Naive thymus-derived CD8-positive, alpha-beta T cell (primary cell): Measurements from ENCODE around the gene ADCK2. TPM values are rescaled to one million over a fixed set of nuclear protein-coding genes. Genes with fewer than 3 reads are reported as not detected.
"Not testable (repeated sequence)": the region's sequence is repeated elsewhere in the genome, so short reads cannot be mapped to it uniquely, and the experiment has no call there.

Experiments used
- ATAC-seq, 2 donors: fragments of 150-1000 bp; cut with Tn5 transposase in 1 of 2; sonication (Bioruptor Pico), chemical (Tn5 transposase) in 1 of 2; 1 replicate in 1 of 2; 2 replicates in 1 of 2; pipeline ENCODE4 v1.10.0; 2021; ENCODE audit warnings: mild to moderate bottlenecking in 2 of 2, moderate library complexity in 2 of 2
- POLR2A ChIA-PET: fragments of 350-600 bp; sonication (Branson Sonifier 250); formaldehyde crosslinking; loops from one replicate; lab custom pipeline; 2021; ENCODE audit warnings: antibody characterized with exemption; lab: Charles Lee
- DNase-seq, 10 donors: peaks; one replicate each; pipeline versions ENCODE4 v3.0.0 to v3.0.0-alpha.2; 2020 to 2022
- H3K27ac Mint-ChIP-seq, 10 donors: one replicate each; pipeline ENCODE4 v1.8.0; 2020 to 2022; ENCODE audit warnings: mild to moderate bottlenecking in 10 of 10, mixed read lengths in 10 of 10, moderate library complexity in 4 of 10, inconsistent platforms in 1 of 10
- H3K27me3 Mint-ChIP-seq, 5 donors: one replicate each; pipeline ENCODE4 v1.8.0; 2021 to 2022; ENCODE audit warnings: mixed read lengths in 5 of 5
- H3K36me3 Mint-ChIP-seq, 3 donors: one replicate each; pipeline ENCODE4 v1.8.0; 2020 to 2022; ENCODE audit warnings: mixed read lengths in 3 of 3, mild to moderate bottlenecking in 2 of 3, inconsistent platforms in 1 of 3
- H3K4me1 Mint-ChIP-seq, 4 donors: one replicate each; pipeline ENCODE4 v1.8.0; 2021 to 2022; ENCODE audit warnings: mixed read lengths in 4 of 4
- H3K4me3 Mint-ChIP-seq, 10 donors: one replicate each; pipeline ENCODE4 v1.8.0; 2020 to 2022; ENCODE audit warnings: mild to moderate bottlenecking in 10 of 10, mixed read lengths in 10 of 10, moderate library complexity in 6 of 10, inconsistent platforms in 1 of 10
- H3K9me3 Mint-ChIP-seq, 9 donors: one replicate each; pipeline ENCODE4 v1.8.0; 2020 to 2022; ENCODE audit warnings: mixed read lengths in 9 of 9, mild to moderate bottlenecking in 3 of 9, inconsistent platforms in 1 of 9, moderate library complexity in 1 of 9
- polyA plus RNA-seq, 3 donors: library from polyadenylated mRNA; unstranded; fragments of 300-500 nt; fragmentation: Illumina TruSeq; gene quantifications; one replicate each; pipeline ENCODE4 v1.2.3, GENCODE V29; 2021
- total RNA-seq, 8 experiments: library from RNA in 2 of 8; stranded (reverse) in 2 of 8; gene quantifications; one replicate each; pipeline ENCODE4 v1.2.3 and lab custom pipeline; 2021 to 2026

The ADCK2 gene
- total and polyA plus RNA-seq, 5 experiments from 2014 or later, result 16.4 to 28.5 (median 25.2) TPM

DNA sequence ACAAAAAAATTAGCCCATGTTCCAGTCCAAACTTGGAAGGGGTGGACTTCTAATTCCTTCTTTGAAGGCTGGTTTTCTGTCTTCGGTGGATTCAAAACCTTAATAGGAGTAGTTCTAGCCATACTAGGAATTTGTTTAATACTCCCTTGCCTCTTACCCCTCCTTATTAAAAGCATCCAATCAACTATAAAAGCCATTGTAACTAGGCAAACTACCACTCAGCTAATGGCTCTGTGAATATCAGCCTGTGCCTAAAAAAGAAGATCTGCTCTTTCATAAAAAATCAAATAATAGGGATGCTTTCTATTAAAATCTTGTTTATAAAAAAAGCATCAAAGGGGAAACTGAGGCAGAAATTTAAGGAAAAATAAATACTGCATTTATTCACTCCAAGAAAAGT is 4.1 kb upstream of the ADCK2 start:
- H3K4me3 Mint-ChIP-seq, result no peak overlapping the region
- H3K36me3 Mint-ChIP-seq, result peaks cover 0 to 6% (median 0%) of the 10 kb centered on the region in 3 donors
- H3K4me1 Mint-ChIP-seq, result peaks cover 1 to 9% (median 6%) of the 10 kb centered on the region in 4 donors
- POLR2A ChIA-PET, result no interaction called here
- no peak overlapping the region for H3K27ac Mint-ChIP-seq
- ATAC-seq, result no peak
- peaks cover 0 to 3% (median 2%) of the 10 kb centered on the region in 5 donors for H3K27me3 Mint-ChIP-seq
- no peaks in the 10 kb centered on the region for H3K9me3 Mint-ChIP-seq
- no peak for DNase-seq

- H3K36me3 Mint-ChIP-seq, result peaks cover 0 to 4% (median 0%) of the 10 kb centered on the region in 3 donors
- H3K27ac Mint-ChIP-seq, result no peak overlapping the region
- DNase-seq (no peak), ATAC-seq (no peak)
- peaks cover 0 to 3% (median 2%) of the 10 kb centered on the region in 5 donors for H3K27me3 Mint-ChIP-seq
- POLR2A ChIA-PET, result no interaction called here
- no peaks in the 10 kb centered on the region for H3K9me3 Mint-ChIP-seq
- no peak overlapping the region for H3K4me3 Mint-ChIP-seq
- H3K4me1 Mint-ChIP-seq, result peaks cover 3 to 16% (median 12%) of the 10 kb centered on the region in 4 donors
Measured at GRCh38 chr7:140669352-140669751, 3.4 kb upstream of the ADCK2 start.

- H3K36me3 Mint-ChIP-seq, DNase-seq, H3K9me3 Mint-ChIP-seq, H3K27ac Mint-ChIP-seq, POLR2A ChIA-PET, H3K27me3 Mint-ChIP-seq, ATAC-seq: not testable (repeated sequence)
- Mint-ChIP-seq H3K4me3 (peak overlapping the region in 1 of 10 donors; percentile 24), H3K4me1 (peaks cover 3 to 22% (median 18%) of the 10 kb centered on the region in 4 donors)
Measured at GRCh38 chr7:140669862-140670261, 2.9 kb upstream of the ADCK2 start.

GRCh38 chr7:140670343-140670935 is 2.3 kb upstream of the ADCK2 start:
- Mint-ChIP-seq H3K36me3 (peaks cover 0 to 2% (median under 1%) of the 10 kb centered on the region in 3 donors), H3K4me3 (peak overlapping the region in 1 of 10 donors; percentile 23), H3K27me3 (peaks cover 0 to 2% (median under 1%) of the 10 kb centered on the region in 5 donors), H3K9me3 (no peaks in the 10 kb centered on the region), H3K4me1 (peaks cover 3 to 27% (median 23%) of the 10 kb centered on the region in 4 donors), H3K27ac (peak overlapping the region in 2 of 10 donors; percentile 39 to 43)
- no peak for DNase-seq
- POLR2A ChIA-PET, result no interaction called here
- no peak for ATAC-seq

DNA sequence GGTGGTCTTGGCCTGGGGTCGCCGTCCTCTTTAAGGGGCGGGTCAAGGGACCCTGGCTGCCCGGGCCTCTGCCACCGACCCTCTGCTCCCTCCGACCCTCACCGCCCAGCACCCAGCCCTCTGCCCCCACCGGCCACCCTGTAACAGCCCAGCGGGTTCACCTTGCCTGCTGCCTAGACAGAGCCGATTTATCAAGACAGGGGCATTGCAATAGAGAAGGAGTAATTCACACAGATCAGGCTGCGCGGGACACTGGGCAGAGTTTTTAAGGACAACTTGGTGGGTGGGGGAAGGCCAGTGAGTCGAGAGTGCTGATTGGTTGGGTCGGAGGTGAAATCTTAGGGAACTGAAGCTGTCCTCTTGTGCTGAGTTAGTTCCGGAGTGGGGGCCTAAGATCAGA is 779 bp upstream of the ADCK2 start:
- Mint-ChIP-seq H3K4me3 (peak overlapping the region; percentile 58 to 92 (median 76)), H3K36me3 (peaks cover 0 to 8% (median 0%) of the 10 kb centered on the region in 3 donors), H3K9me3 (no peaks in the 10 kb centered on the region), H3K27me3 (no peaks in the 10 kb centered on the region), H3K27ac (peak overlapping the region in 9 of 10 donors; percentile 11 to 89 (median 77)), H3K4me1 (peaks cover 5 to 42% (median 34%) of the 10 kb centered on the region in 4 donors)
- POLR2A ChIA-PET, result interaction anchor here (1.2 to 2.8 kb wide), 5 partner anchors 12 to 343 kb away, joined by 4 to 14 read pairs (median 7); partner anchors contain the start of genes MRPS33 and NDUFB2
- ATAC-seq (no peak), DNase-seq (no peak)

GRCh38 chr7:140673063-140673773 is 473 bp downstream of the ADCK2 start:
- peak overlapping the region; percentile 86 to 94 (median 90) for H3K4me3 Mint-ChIP-seq
- peak; percentile 82 to 84 for ATAC-seq
- DNase-seq, result peak; percentile 50 to 77 (median 63)
- H3K4me1 Mint-ChIP-seq, result peaks cover 14 to 53% (median 42%) of the 10 kb centered on the region in 4 donors
- peaks cover 0 to 19% (median 0%) of the 10 kb centered on the region in 3 donors for H3K36me3 Mint-ChIP-seq
- POLR2A ChIA-PET, result interaction anchor here (0.7 to 2.8 kb wide), 14 partner anchors 11 to 410 kb away, joined by 3 to 14 read pairs (median 4); partner anchors contain the start of genes BRAF, MRPS33 and NDUFB2
- H3K9me3 Mint-ChIP-seq, result no peaks in the 10 kb centered on the region
- peak overlapping the region; percentile 81 to 97 (median 93) for H3K27ac Mint-ChIP-seq
- no peaks in the 10 kb centered on the region for H3K27me3 Mint-ChIP-seq

DNA sequence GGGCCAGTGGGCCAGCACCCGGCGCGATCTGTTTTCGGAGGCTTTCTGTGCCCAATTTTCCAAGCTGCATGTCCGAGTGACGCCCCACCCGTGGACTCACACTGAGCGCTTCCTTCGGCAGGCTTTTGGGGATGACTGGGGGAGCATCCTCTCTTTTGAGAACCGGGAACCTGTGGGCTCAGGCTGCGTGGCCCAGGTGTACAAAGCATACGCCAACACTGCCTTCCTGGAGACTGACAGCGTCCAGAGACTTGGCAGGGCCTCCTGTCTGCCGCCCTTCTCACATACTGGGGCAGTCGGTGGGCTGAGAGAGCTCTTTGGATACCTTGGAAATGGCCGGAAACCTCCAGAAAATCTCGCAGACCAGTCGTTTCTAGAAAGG is 1.0 kb downstream of the ADCK2 start:
- H3K4me1 Mint-ChIP-seq, result peaks cover 17 to 53% (median 44%) of the 10 kb centered on the region in 4 donors
- peaks cover 0 to 24% (median 0%) of the 10 kb centered on the region in 3 donors for H3K36me3 Mint-ChIP-seq
- ATAC-seq (no peak), DNase-seq (no peak)
- POLR2A ChIA-PET, result interaction anchor here (0.7 to 2.8 kb wide), 9 partner anchors 10 to 410 kb away, joined by 3 to 14 read pairs (median 4); partner anchors contain the start of genes BRAF, MRPS33 and NDUFB2
- H3K27me3 Mint-ChIP-seq, result no peaks in the 10 kb centered on the region
- peak overlapping the region; percentile 86 to 94 (median 90) for H3K4me3 Mint-ChIP-seq
- peak overlapping the region; percentile 81 to 97 (median 93) for H3K27ac Mint-ChIP-seq
- H3K9me3 Mint-ChIP-seq, result no peaks in the 10 kb centered on the region

- DNase-seq, result no peak
Measured at GRCh38 chr7:140674356-140674800, 1.6 kb downstream of the ADCK2 start.

GRCh38 chr7:140674899-140675701 is 2.4 kb downstream of the ADCK2 start:
- ATAC-seq, result no peak
- DNase-seq, result no peak
- H3K27me3 Mint-ChIP-seq, result no peaks in the 10 kb centered on the region
- H3K4me1 Mint-ChIP-seq, result peaks cover 17 to 53% (median 44%) of the 10 kb centered on the region in 4 donors
- peaks cover 0 to 35% (median 7%) of the 10 kb centered on the region in 3 donors for H3K36me3 Mint-ChIP-seq
- H3K4me3 Mint-ChIP-seq, result peak overlapping the region; percentile 50 to 94 (median 88)
- H3K27ac Mint-ChIP-seq, result peak overlapping the region in 9 of 10 donors; percentile 15 to 83 (median 52)
- no peaks in the 10 kb centered on the region for H3K9me3 Mint-ChIP-seq
- POLR2A ChIA-PET, result interaction anchor here (0.7 to 2.8 kb wide), 3 partner anchors 11 to 47 kb away, joined by 3 to 14 read pairs (median 3); partner anchors contain the start of gene NDUFB2

More at GRCh38 chr7:140674356-140674800, 1.6 kb downstream of the ADCK2 start:
- no peaks in the 10 kb centered on the region for H3K27me3 Mint-ChIP-seq
- H3K27ac Mint-ChIP-seq, result peak overlapping the region in 9 of 10 donors; percentile 45 to 97 (median 94)
- POLR2A ChIA-PET, result interaction anchor here (2.4 to 2.8 kb wide), 2 partner anchors 14 to 22 kb away, joined by 7 to 14 read pairs; partner anchors contain the start of gene NDUFB2
- H3K4me1 Mint-ChIP-seq, result peaks cover 17 to 53% (median 44%) of the 10 kb centered on the region in 4 donors
- no peaks in the 10 kb centered on the region for H3K9me3 Mint-ChIP-seq
- H3K4me3 Mint-ChIP-seq, result peak overlapping the region; percentile 68 to 94 (median 88)
- peaks cover 0 to 29% (median 4%) of the 10 kb centered on the region in 3 donors for H3K36me3 Mint-ChIP-seq
- no peak for ATAC-seq

GRCh38 chr7:140675726-140676125 is 3.0 kb downstream of the ADCK2 start:
- H3K4me1 Mint-ChIP-seq, result peaks cover 18 to 53% (median 45%) of the 10 kb centered on the region in 4 donors
- POLR2A ChIA-PET, result interaction anchor here (0.7 kb wide), 1 partner anchor 10 kb away, joined by 3 read pairs; no protein-coding TSS in a partner anchor
- peak overlapping the region in 4 of 10 donors; percentile 4 to 64 (median 34) for H3K4me3 Mint-ChIP-seq
- no peak for DNase-seq
- no peaks in the 10 kb centered on the region for H3K9me3 Mint-ChIP-seq
- H3K27ac Mint-ChIP-seq, result peak overlapping the region in 2 of 10 donors; percentile 58 to 81
- H3K27me3 Mint-ChIP-seq, result no peaks in the 10 kb centered on the region
- H3K36me3 Mint-ChIP-seq, result peaks cover 0 to 41% (median 7%) of the 10 kb centered on the region in 3 donors
- no peak for ATAC-seq

- POLR2A ChIA-PET, result no interaction called here
Measured at GRCh38 chr7:140676306-140676705, 3.6 kb downstream of the ADCK2 start.

More at GRCh38 chr7:140676306-140676705, 3.6 kb downstream of the ADCK2 start:
- ATAC-seq (no peak), DNase-seq (no peak)
- H3K36me3 Mint-ChIP-seq, result peaks cover 0 to 47% (median 9%) of the 10 kb centered on the region in 3 donors
- no peaks in the 10 kb centered on the region for H3K9me3 Mint-ChIP-seq
- H3K27ac Mint-ChIP-seq, result peak overlapping the region in 3 of 10 donors; percentile 11 to 66 (median 51)
- peaks cover 17 to 53% (median 45%) of the 10 kb centered on the region in 4 donors for H3K4me1 Mint-ChIP-seq
- peak overlapping the region in 4 of 10 donors; percentile 6 to 67 (median 32) for H3K4me3 Mint-ChIP-seq
- H3K27me3 Mint-ChIP-seq, result no peaks in the 10 kb centered on the region
